ENCODE data around the gene PUM1.

The PUM1 gene

GRCh38 chr1:31036749-31037500 is 28.6 kb downstream of the PUM1 start:
- H3K27ac ChIP-seq, result no peak overlapping the region
- no peak for TF ChIP-seq CTCF (IDR thresholded peaks at IDR 0.05)
- TF ChIP-seq ZFX (IDR thresholded peaks at IDR 0.05; ENCODE audit: borderline replicate concordance), result no peak

- H3K27ac ChIP-seq, result no peak overlapping the region
- TF ChIP-seq CTCF (IDR thresholded peaks at IDR 0.05), result no peak
- no peak for TF ChIP-seq ZFX (IDR thresholded peaks at IDR 0.05; ENCODE audit: borderline replicate concordance)
Measured at GRCh38 chr1:31033598-31033997, 31.9 kb downstream of the PUM1 start.

- TF ChIP-seq CTCF (IDR thresholded peaks at IDR 0.05) (no peak), ZFX (IDR thresholded peaks at IDR 0.05; ENCODE audit: borderline replicate concordance) (no peak)
- no peak overlapping the region for H3K27ac ChIP-seq
Measured at GRCh38 chr1:31032266-31032665, 33.3 kb downstream of the PUM1 start.

- TF ChIP-seq ZFX (IDR thresholded peaks at IDR 0.05; ENCODE audit: borderline replicate concordance), result no peak
- no peak for TF ChIP-seq CTCF (IDR thresholded peaks at IDR 0.05)
- no peak overlapping the region for H3K27ac ChIP-seq
Measured at GRCh38 chr1:31031330-31032143, 34.0 kb downstream of the PUM1 start.

- no peak overlapping the region for H3K27ac ChIP-seq
- TF ChIP-seq CTCF (IDR thresholded peaks at IDR 0.05), result no peak
- TF ChIP-seq ZFX (IDR thresholded peaks at IDR 0.05; ENCODE audit: borderline replicate concordance), result no peak
Measured at GRCh38 chr1:31029026-31029425, 36.5 kb downstream of the PUM1 start.

- no peak for TF ChIP-seq CTCF (IDR thresholded peaks at IDR 0.05)
- no peak for TF ChIP-seq ZFX (IDR thresholded peaks at IDR 0.05; ENCODE audit: borderline replicate concordance)
Measured at GRCh38 chr1:31027693-31028526, 37.6 kb downstream of the PUM1 start.

More at GRCh38 chr1:31027693-31028526, 37.6 kb downstream of the PUM1 start:
- no peak overlapping the region for H3K27ac ChIP-seq

Data from 22Rv1 (cell line).